GM12872 (cell line): ENCODE data around the gene OR5H2.

Experiments
- TF ChIP-seq, protein P1 (sequence below): IDR thresholded peaks from 3 replicates; pipeline ENCODE4 v1.5.1; 2011; ENCODE audit warnings: low read depth, mild to moderate bottlenecking, low read length, moderate library complexity; ENCODE audit not compliant: insufficient read depth

OR5H2 gene

DNA sequence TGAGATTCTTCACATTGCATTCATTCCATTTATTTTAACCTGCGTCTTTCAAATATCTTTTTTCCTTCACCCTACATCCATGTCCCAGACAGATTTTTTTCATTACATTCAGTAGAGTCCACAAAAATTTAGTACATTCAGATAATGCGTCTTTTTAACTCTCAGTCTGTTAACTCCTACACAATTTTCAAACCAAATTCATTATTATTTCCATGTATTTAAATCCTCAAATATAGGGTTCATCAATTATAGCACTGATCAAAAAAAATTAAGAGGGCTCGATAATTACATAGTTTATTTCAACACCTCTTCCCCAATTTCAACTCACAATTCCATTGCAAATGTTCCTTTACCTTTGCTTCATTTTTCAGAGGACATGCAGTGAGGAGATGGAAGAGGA, 18.4 kb upstream of the OR5H2 start, which contains the start of gene OR5H6:
OR5H6 (plus strand) TSS at position 301 of the 400 bp plus-strand sequence; CDS start at position 390, 89 bp downstream.
- TF ChIP-seq, protein P1, sequence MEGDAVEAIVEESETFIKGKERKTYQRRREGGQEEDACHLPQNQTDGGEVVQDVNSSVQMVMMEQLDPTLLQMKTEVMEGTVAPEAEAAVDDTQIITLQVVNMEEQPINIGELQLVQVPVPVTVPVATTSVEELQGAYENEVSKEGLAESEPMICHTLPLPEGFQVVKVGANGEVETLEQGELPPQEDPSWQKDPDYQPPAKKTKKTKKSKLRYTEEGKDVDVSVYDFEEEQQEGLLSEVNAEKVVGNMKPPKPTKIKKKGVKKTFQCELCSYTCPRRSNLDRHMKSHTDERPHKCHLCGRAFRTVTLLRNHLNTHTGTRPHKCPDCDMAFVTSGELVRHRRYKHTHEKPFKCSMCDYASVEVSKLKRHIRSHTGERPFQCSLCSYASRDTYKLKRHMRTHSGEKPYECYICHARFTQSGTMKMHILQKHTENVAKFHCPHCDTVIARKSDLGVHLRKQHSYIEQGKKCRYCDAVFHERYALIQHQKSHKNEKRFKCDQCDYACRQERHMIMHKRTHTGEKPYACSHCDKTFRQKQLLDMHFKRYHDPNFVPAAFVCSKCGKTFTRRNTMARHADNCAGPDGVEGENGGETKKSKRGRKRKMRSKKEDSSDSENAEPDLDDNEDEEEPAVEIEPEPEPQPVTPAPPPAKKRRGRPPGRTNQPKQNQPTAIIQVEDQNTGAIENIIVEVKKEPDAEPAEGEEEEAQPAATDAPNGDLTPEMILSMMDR, result no peak

DNA sequence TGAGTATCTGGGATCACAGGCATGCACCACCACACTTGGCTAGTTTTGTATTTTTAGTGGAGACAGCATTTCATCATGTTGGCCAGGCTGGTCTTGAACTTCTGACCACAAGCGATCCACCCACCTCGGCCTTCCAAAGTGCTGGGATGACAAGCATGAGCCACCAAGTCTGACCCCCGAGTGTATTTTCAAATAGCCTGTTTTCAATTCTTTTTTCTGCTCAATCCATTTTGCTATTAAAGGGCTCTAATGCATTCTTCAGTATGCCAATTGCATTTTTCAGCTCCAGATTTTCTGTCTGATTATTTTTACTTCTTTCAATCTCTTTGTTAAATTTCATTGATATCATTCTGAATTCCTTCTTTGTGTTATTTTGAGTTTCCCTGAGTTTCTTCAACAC, 12.5 kb upstream of the OR5H2 start:
- TF ChIP-seq, protein P1, result no peak

DNA sequence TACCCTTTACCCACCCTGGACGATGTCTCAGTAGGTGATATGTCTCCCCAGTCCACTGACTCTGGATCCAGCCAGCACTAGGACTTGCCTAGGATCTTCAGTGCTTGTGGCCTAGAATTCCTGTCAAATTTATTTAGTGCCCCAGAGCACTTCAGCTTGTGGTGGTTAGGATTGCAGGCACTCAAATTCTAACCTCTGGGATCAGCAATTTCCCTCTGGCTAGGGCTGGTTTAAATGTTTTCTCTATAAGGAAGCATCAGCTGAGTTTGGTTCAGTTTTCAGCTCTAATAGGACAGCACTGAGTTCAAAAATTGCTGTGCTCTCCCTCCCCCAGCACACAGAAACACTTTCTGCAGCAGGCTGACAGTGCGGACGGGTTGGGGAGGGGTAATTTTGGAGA, 10.2 kb upstream of the OR5H2 start:
- TF ChIP-seq, protein P1, result no peak

DNA sequence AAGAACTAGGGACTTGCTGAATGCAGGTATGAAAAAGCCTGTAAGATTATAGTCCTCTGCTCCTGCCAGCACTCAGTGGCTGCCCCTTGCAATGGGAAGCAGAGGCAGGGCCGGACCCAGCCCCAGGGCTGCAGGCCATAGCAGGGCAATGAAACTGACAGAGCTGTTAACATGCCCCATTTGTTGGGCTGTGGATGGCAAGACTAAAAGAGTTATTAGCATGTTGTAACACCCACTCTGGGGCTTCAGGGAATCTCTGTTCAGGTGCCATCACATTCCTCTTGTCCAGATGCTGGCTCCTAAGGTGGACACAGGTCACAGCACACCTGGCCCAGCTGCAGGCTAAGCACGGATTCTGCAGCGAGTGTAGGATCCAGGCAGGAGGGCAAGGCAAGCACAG, 7.4 kb upstream of the OR5H2 start:
- TF ChIP-seq, protein P1, result no peak

- TF ChIP-seq, protein P1, result no peak
These were observed 8.6 kb downstream of the OR5H2 start for GRCh38 chr3:98290916-98291315.

- TF ChIP-seq, protein P1, result no peak
These were observed 9.1 kb downstream of the OR5H2 start for GRCh38 chr3:98291332-98291957.

DNA sequence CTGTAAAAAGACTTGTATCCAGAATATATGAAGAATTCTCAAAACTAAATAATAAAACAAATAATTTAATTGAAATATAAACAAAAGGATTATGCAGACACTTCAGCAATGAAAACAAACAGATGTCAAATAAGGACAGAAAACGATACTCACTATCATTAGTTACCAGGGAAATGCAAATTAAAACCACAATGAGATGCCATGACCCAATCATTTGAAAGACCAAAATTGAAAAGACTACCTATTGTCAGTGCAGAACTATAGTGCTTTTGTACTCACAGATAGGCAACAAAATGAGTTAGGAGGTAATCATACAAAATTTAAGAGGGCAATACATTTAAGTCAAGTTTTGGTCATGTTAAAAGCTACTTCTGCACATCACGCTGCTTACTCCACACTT, 39.8 kb downstream of the OR5H2 start:
- TF ChIP-seq, protein P1, result no peak
